Mesendoderm (in vitro differentiated cells): ENCODE data around the gene FEZF1.
A peak's percentile ranks its signal among the peaks of the same experiment; 100 is the strongest.

ENCODE experiments used
- DNase-seq: peaks from one replicate; pipeline ENCODE4 v3.0.0; 2013
- H2AK5ac ChIP-seq: 2 replicates; pipeline ENCODE4 v1.6.1; 2013; ENCODE audit warnings: low read length, inconsistent platforms
- H2BK120ac ChIP-seq: 2 replicates; pipeline ENCODE4 v1.6.1; 2013; ENCODE audit warnings: low read depth, mild to moderate bottlenecking, low read length, moderate library complexity, mixed read lengths
- H2BK15ac ChIP-seq: replicated peaks from 2 replicates; pipeline ENCODE4 v1.6.1; 2013; ENCODE audit warnings: low read depth, mild to moderate bottlenecking, moderate library complexity
- H2BK5ac ChIP-seq: 2 replicates; pipeline ENCODE4 v1.6.1; 2013; ENCODE audit warnings: low read length, inconsistent platforms
- H3K18ac ChIP-seq: 2 replicates; pipeline ENCODE4 v1.6.1; 2013; ENCODE audit warnings: mild to moderate bottlenecking, low read length, mixed read lengths
- H3K23ac ChIP-seq: one replicate; pipeline ENCODE4 v1.6.1; 2013; ENCODE audit warnings: low read length
- H3K27ac ChIP-seq: 2 replicates; pipeline ENCODE4 v1.5.1; 2013; ENCODE audit warnings: low read depth, mild to moderate bottlenecking, inconsistent platforms, low read length, moderate library complexity
- H3K27me3 ChIP-seq: 2 replicates; pipeline ENCODE4 v1.6.1; 2013; ENCODE audit warnings: low read length, control low read depth, mild to moderate bottlenecking, inconsistent platforms; ENCODE audit not compliant: insufficient read depth, poor library complexity
- H3K36me3 ChIP-seq: 2 replicates; pipeline ENCODE4 v1.6.1; 2013; ENCODE audit warnings: low read length, inconsistent platforms; ENCODE audit not compliant: control insufficient read depth, insufficient read depth
- H3K4ac ChIP-seq: one replicate; pipeline ENCODE4 v1.6.1; 2013; ENCODE audit warnings: low read depth, mild to moderate bottlenecking, low read length, moderate library complexity
- H3K4me1 ChIP-seq: 2 replicates; pipeline ENCODE4 v1.6.1; 2013; ENCODE audit warnings: low read depth, low read length, inconsistent platforms; ENCODE audit not compliant: control insufficient read depth
- H3K4me2 ChIP-seq: 2 replicates; pipeline ENCODE4 v1.6.1; 2013; ENCODE audit warnings: low read length
- H3K4me3 ChIP-seq: 2 replicates; pipeline ENCODE4 v1.5.1; 2013; ENCODE audit warnings: mild to moderate bottlenecking, low read length
- H3K56ac ChIP-seq: one replicate; pipeline ENCODE4 v1.6.1; 2013; ENCODE audit warnings: low read length
- H3K79me1 ChIP-seq: 2 replicates; pipeline ENCODE4 v1.6.1; 2013; ENCODE audit warnings: low read length, inconsistent platforms
- H3K79me2 ChIP-seq: 2 replicates; pipeline ENCODE4 v1.6.1; 2013; ENCODE audit warnings: mild to moderate bottlenecking, low read length; ENCODE audit not compliant: control insufficient read depth, insufficient read depth
- H3K9ac ChIP-seq: 2 replicates; pipeline ENCODE4 v1.6.1; 2013; ENCODE audit warnings: low read length, inconsistent platforms
- H4K5ac ChIP-seq: one replicate; pipeline ENCODE4 v1.6.1; 2013; ENCODE audit warnings: low read length
- H4K8ac ChIP-seq: one replicate; pipeline ENCODE4 v1.6.1; 2013; ENCODE audit warnings: low read depth, mild to moderate bottlenecking, control low read depth, low read length, moderate library complexity
- WGBS: extraction: QIAGEN DNeasy Blood & Tissue Kit; methylation state at CpG from one replicate; pipeline ENCODE4 v1.1.7; 2013; ENCODE audit warnings: low lambda C conversion rate, missing lambda C conversion rate; ENCODE audit not compliant: insufficient coverage; ENCODE audit errors: extremely low coverage; 5-methylcytosine and 5-hydroxymethylcytosine counted together

The FEZF1 gene

DNA sequence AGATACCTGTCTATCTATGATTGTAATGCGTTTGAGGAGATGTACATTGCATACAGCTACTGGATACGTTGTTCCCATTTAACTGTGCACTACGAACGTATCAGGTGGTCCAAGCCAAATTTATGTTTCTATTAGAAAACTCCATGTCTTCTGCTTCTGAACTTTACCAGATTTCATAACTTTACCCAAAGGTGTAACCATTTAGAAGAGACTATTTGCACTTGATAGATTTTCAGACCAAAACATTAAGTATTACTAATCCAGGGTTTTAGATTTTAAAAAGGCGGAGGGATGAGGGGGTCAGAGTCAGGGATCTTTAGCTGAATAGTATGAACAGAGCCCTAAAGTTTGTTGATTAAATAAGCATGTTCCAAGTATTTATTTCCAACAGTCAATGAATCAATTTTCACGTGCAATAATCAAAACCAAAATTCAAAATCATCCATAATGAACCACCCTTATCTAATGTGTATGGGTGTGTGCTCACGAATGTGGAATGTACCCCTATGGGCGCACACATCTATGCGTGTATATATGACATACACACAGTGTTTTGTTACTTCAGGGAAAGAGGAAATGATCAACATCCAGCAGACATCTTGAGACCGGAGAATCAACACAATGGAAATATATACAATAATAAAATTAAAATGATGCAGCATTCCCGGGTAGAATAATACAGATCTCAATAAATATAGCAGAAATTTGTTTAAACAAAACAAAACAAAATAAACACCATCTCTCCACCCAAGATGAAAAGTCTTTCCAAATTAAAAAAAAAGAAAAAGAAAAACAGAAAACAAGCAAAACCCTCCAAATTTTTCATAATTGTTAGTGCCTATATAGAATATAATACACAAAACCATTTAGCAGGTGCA lies 3.4 kb downstream of the FEZF1 start:
- no peak overlapping the region for H3K27ac ChIP-seq
- H3K79me2 ChIP-seq: no peaks in the 10 kb centered on the region
- no peaks in the 10 kb centered on the region for H3K79me1 ChIP-seq
- WGBS: no CpG with 5 or more reads among the region's 11 CpGs
- H2BK5ac ChIP-seq: no peak overlapping the region
- no peak overlapping the region for H3K4ac ChIP-seq
- H3K27me3 ChIP-seq: peaks cover 50% of the 10 kb centered on the region
- DNase-seq: no peak
- no peak overlapping the region for H3K9ac ChIP-seq
- H2BK15ac ChIP-seq: no peak overlapping the region
- no peak overlapping the region for H3K4me2 ChIP-seq
- no peak overlapping the region for H4K5ac ChIP-seq
- H2AK5ac ChIP-seq: no peak overlapping the region
- H3K36me3 ChIP-seq: no peaks in the 10 kb centered on the region
- H2BK120ac ChIP-seq: no peak overlapping the region
- H3K56ac ChIP-seq: no peak overlapping the region
- H3K4me1 ChIP-seq: no peaks in the 10 kb centered on the region
- H4K8ac ChIP-seq: no peak overlapping the region
- no peak overlapping the region for H3K18ac ChIP-seq
- H3K23ac ChIP-seq: no peak overlapping the region
- no peak overlapping the region for H3K4me3 ChIP-seq

DNA sequence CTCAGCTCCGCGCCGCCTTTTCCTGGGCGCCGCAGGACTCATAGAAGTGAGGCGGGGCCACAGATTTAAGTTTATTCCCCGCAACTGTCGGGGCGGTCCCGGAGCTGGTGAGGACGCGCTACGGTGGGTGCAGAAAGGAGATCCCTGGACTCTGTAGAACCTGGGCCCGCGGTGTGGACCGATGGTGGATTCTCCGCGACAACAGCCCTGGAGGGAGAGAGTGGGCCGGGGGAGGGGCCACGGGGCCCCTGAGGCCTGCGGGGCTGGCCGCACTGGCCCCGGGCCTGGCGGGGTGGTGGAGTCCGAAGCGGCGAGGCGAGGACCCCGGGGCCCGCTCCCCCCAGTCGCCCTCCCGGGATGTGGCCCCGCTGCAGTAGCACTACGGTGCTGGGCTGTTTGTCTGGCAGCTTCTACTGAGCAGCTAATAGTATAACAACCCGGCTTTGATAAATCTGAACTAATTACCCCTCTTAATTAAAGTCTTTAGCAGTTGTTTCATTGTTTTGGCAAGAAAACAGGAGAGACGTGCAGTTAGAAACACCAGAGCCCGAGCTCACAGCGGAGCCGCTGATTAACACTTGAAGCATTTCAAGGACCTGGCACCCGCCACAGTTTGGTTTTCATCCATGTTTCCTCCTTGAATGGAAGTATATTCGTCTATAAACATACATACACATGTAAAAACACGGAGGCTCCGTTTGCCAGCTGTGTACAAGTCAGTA lies 4.2 kb downstream of the FEZF1 start:
- Histone ChIP-seq H2BK5ac (no peak overlapping the region), H3K79me2 (no peaks in the 10 kb centered on the region), H3K4me1 (no peaks in the 10 kb centered on the region), H3K36me3 (no peaks in the 10 kb centered on the region), H3K56ac (peak overlapping the region; percentile 66), H2AK5ac (no peak overlapping the region), H3K27me3 (peaks cover 48% of the 10 kb centered on the region), H3K4me3 (peak overlapping the region; percentile 13), H2BK15ac (no peak overlapping the region), H3K79me1 (no peaks in the 10 kb centered on the region), H3K27ac (no peak overlapping the region), H3K18ac (peak overlapping the region; percentile 24), H3K4ac (no peak overlapping the region), H3K23ac (no peak overlapping the region), H3K4me2 (peak overlapping the region; percentile 92), H2BK120ac (no peak overlapping the region), H4K5ac (no peak overlapping the region), H4K8ac (no peak overlapping the region), H3K9ac (peak overlapping the region; percentile 56)
- peak; percentile 23 for DNase-seq
- WGBS: no CpG with 5 or more reads among the region's 43 CpGs

DNA sequence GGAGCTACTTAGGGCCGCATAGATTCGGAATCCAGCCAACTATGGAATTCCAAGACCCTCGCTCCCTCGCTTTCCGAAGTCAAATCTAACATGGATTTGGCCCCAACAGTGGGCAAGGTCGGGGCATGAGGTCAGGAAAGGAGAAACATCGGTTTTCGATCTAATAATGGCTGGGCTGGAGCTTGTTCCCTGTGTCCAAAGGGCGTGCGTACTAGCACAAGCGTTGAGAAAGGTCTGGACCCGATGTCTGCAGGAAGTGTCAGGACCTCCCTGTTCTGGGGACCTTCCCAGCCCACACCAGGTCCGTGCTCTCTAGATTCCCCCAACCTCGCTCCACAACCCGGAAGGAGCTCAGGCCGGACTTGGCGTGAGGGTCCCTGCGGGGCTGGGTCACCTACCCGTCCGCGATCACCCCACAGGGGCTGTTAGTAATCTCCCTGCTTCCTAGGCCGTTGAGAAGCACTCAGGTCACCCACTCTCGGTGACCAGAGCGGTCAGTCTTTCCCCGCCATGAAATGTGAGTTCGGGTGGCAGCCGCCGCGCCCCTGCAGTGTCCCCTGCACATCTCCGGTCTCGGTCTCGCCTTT lies 4.8 kb downstream of the FEZF1 start:
- H2BK15ac ChIP-seq: no peak overlapping the region
- H3K23ac ChIP-seq: no peak overlapping the region
- H3K36me3 ChIP-seq: no peaks in the 10 kb centered on the region
- peak overlapping the region; percentile 66 for H3K56ac ChIP-seq
- no peak overlapping the region for H3K27ac ChIP-seq
- no peak overlapping the region for H2BK5ac ChIP-seq
- H3K9ac ChIP-seq: peak overlapping the region; percentile 56
- peak overlapping the region; percentile 13 for H3K4me3 ChIP-seq
- no peaks in the 10 kb centered on the region for H3K4me1 ChIP-seq
- H2AK5ac ChIP-seq: no peak overlapping the region
- H3K79me2 ChIP-seq: no peaks in the 10 kb centered on the region
- H2BK120ac ChIP-seq: no peak overlapping the region
- peak overlapping the region; percentile 24 for H3K18ac ChIP-seq
- peak overlapping the region; percentile 92 for H3K4me2 ChIP-seq
- peak; percentile 51 for DNase-seq
- H4K5ac ChIP-seq: no peak overlapping the region
- H3K4ac ChIP-seq: no peak overlapping the region
- H3K79me1 ChIP-seq: no peaks in the 10 kb centered on the region
- H4K8ac ChIP-seq: no peak overlapping the region
- no CpG with 5 or more reads among the region's 32 CpGs for WGBS
- peaks cover 45% of the 10 kb centered on the region for H3K27me3 ChIP-seq

DNA sequence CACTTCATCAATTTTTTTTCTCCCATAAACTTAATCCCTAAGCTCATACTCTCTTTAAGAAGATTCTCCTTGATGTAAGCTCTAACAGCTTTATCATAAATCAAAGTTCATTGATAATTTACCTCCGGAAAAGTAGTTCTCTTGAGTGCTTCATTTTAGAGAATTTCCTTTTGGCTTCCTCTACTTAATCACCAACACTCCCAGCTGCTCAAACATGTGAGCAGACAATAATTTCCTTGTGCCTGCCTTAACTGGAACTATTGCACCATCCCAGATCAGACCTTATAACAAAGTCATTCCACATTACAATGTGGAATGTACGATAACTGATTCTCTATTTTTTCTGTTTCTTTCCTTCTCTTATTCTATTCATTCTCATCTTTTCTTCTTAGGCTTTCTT lies 5.9 kb downstream of the FEZF1 start:
- H3K4me1 ChIP-seq: no peaks in the 10 kb centered on the region

DNA sequence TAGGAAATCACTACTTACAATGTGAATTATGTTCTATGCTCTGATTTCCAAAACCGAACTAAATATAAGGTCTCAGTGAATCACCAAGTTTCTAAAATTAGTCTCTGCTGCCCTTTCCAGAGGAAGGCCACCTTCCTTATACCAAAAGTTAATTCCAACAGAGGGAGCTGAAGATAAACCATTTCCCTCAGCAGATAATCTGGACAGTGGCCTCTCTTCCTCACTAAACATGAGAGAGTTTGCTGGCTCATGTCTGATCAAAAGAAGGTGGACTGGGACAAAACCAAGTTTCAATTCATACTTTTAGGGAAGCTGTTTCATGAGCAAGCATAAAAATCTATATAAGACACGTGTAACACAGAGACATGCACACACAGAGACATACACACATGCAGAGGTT lies 6.4 kb downstream of the FEZF1 start:
- Histone ChIP-seq H3K4ac (no peak overlapping the region), H3K79me2 (no peaks in the 10 kb centered on the region)

More for the DNA sequence above, 5.9 kb downstream of the FEZF1 start:
- Histone ChIP-seq H2BK15ac (no peak overlapping the region), H3K79me1 (no peaks in the 10 kb centered on the region), H3K56ac (no peak overlapping the region), H3K79me2 (no peaks in the 10 kb centered on the region), H3K23ac (no peak overlapping the region), H2BK120ac (no peak overlapping the region), H4K8ac (no peak overlapping the region), H3K4me3 (no peak overlapping the region), H3K18ac (no peak overlapping the region), H2BK5ac (no peak overlapping the region), H3K4ac (no peak overlapping the region), H2AK5ac (no peak overlapping the region), H3K9ac (no peak overlapping the region), H4K5ac (no peak overlapping the region), H3K4me2 (no peak overlapping the region), H3K27me3 (peaks cover 39% of the 10 kb centered on the region), H3K27ac (no peak overlapping the region), H3K36me3 (no peaks in the 10 kb centered on the region)
- DNase-seq: no peak
- WGBS: no CpG with 5 or more reads among the region's 2 CpGs

More for the DNA sequence above, 6.4 kb downstream of the FEZF1 start:
- WGBS: no CpG with 5 or more reads among the region's 2 CpGs
- Histone ChIP-seq H3K56ac (no peak overlapping the region), H3K23ac (no peak overlapping the region), H3K27ac (no peak overlapping the region), H2BK120ac (no peak overlapping the region), H4K8ac (no peak overlapping the region), H4K5ac (no peak overlapping the region), H3K27me3 (peaks cover 36% of the 10 kb centered on the region), H3K4me1 (no peaks in the 10 kb centered on the region), H3K9ac (no peak overlapping the region), H2AK5ac (no peak overlapping the region), H2BK5ac (no peak overlapping the region), H2BK15ac (no peak overlapping the region), H3K18ac (no peak overlapping the region), H3K79me1 (no peaks in the 10 kb centered on the region), H3K4me2 (no peak overlapping the region), H3K36me3 (no peaks in the 10 kb centered on the region), H3K4me3 (no peak overlapping the region)
- no peak for DNase-seq
